Transverse colon (tissue), 4 donors: ENCODE results near the gene CRYBA4. TPM values are rescaled to one million over a fixed set of nuclear protein-coding genes. Genes with fewer than 3 reads are reported as not detected.
A peak's percentile ranks its signal among the peaks of the same experiment; 100 is the strongest.

Experiments
- DNase-seq: peaks from one replicate; pipeline ENCODE4 v3.0.0-alpha.2; 2019
- H3K27ac ChIP-seq, 4 donors: fragments of 200-600 bp; sonication (generic); 2 replicates each; pipeline ENCODE4 v1.5.1; 2016 to 2018; ENCODE audit warnings: inconsistent platforms in 4 of 4
- H3K27me3 ChIP-seq: fragments of 200-600 bp; sonication (generic); 2 replicates; pipeline ENCODE4 v1.5.1; 2017; ENCODE audit warnings: inconsistent platforms
- H3K36me3 ChIP-seq, 4 donors: fragments of 200-600 bp; sonication (generic); 2 replicates each; pipeline ENCODE4 v1.5.1; 2017 to 2019; ENCODE audit warnings: inconsistent platforms in 4 of 4
- H3K4me1 ChIP-seq, 4 donors: fragments of 200-600 bp; sonication (generic); 2 replicates each; pipeline ENCODE4 v1.5.1; 2017 to 2020; ENCODE audit warnings: inconsistent platforms in 4 of 4
- H3K4me3 ChIP-seq, 4 donors: fragments of 200-600 bp; sonication (generic); 1 replicate in 1 of 4; 2 replicates in 3 of 4; pipeline versions ENCODE4 v1.5.1 to v1.6.1; 2017 to 2019; ENCODE audit warnings: inconsistent platforms in 4 of 4
- H3K9me3 ChIP-seq, 2 donors: fragments of 200-600 bp; sonication (generic); 2 replicates each; pipeline ENCODE4 v1.5.1; 2017 to 2019; ENCODE audit warnings: inconsistent platforms in 2 of 2
- EP300 ChIP-seq: sonication (generic); formaldehyde crosslinking; IDR thresholded peaks from one replicate; pipeline ENCODE4 v1.6.1; 2017; ENCODE audit warnings: antibody characterized with exemption, low read depth
- POLR2A ChIP-seq: fragments of 450-650 bp; IDR thresholded peaks from one replicate; pipeline ENCODE4 v1.6.1; 2016; ENCODE audit warnings: antibody characterized with exemption, mild to moderate bottlenecking, moderate library complexity
- POLR2AphosphoS5 ChIP-seq, 3 donors: sonication (generic); formaldehyde crosslinking; IDR thresholded peaks; one replicate each; pipeline ENCODE4 v1.6.1; 2016; ENCODE audit warnings: antibody characterized with exemption in 3 of 3
- WGBS, 2 donors: methylation state at CpG; one replicate each; pipeline ENCODE4 v1.1.5; 2018; ENCODE audit warnings: low coverage in 1 of 2; 5-methylcytosine and 5-hydroxymethylcytosine counted together
- in situ Hi-C, 4 donors: fragments of 200-750 bp; cut with MboI; loops; one replicate each; pipeline versions ENCODE4 v1.15.0 to v1.15.1; 2017; ENCODE audit warnings: low sequenced_read_pairs in 3 of 4, low pct_ligation_motif_present in 1 of 4, low pct_unique_long_range_greater_than_20kb in 1 of 4
- intact Hi-C: fragments of 100-400 bp; cut with DNase I; formaldehyde crosslinking; loops from one replicate; pipeline ENCODE4 v1.15.1; 2023; ENCODE audit warnings: low total_unique reads
- total RNA-seq, 4 donors: library from RNA; depleted of rRNA; stranded (reverse); fragments of >200 nt; gene quantifications; one replicate each; pipeline ENCODE4 v1.1.0, GENCODE V29; 2016
- TF ChIP-seq, protein P1 (sequence below), 5 experiments: fragments of 200-600 bp in 3 of 5; fragments of 450-650 bp in 2 of 5; sonication (generic) in 3 of 5; IDR thresholded peaks; 1 replicate in 2 of 5; 2 replicates in 3 of 5; pipeline ENCODE4 v1.5.1; 2016 to 2017; ENCODE audit warnings: antibody characterized with exemption in 5 of 5, inconsistent platforms in 3 of 5, mild to moderate bottlenecking in 2 of 5, moderate library complexity in 1 of 5

CRYBA4 gene
- total RNA-seq, 4 donors from 2014 or later, result not detected

DNA sequence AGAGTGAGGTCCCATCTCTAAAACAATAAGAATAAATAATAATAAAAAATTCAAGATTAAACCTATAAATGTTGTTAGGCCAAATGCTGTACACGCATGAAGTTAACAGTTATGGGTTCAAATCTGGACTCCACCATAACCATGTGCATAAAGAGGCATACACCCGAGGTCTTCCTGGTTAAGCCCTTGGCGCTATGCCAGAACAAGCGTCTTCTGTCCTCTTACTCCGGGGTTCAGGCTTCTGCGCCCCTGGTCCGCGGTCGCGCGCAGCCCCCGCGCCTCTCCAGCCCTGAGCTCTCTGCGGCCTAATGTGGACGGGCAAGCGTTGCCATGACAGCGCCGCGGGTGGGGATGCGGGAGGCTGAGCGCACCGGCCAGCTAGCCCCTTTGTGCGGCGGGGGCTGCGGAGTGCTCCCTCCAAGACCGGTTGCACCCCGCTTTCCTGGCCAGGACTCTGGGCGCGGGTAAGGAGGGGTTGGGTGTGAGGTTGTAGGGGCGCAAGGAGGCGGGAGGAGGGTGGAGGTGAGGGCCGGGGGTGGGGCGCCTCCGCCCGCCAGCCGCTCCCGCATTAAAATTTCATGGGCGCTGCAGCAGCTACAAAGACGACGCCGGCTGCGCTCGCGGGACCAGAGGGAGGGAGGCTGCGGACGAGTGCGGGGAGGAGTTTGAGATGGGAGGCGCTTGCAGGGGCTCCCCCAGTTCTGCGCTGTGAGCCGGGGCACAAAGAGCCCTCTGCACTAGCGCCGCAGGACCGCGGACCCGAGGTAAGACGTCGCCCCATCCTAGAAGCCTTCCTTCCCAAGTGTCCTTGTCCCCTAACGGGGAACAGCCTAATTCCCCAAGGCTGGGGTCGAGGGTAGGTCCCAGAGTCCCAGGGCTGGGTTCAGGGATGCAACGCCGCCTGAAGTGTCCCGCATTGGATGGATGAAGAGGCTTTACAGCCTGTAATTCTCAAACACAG is 35.4 kb downstream of the CRYBA4 start, which contains the start of gene MIAT:
Gene MIAT, plus strand, starts transcription at position 698 of the 961 bp plus-strand sequence.
- peak; percentile 64 for DNase-seq
- in situ Hi-C loops (no loop called here), intact Hi-C loops (no loop called here)
- Histone ChIP-seq H3K27ac (peak within 1 kb of the TSS in 1 of 4 donors; percentile 18), H3K4me3 (peak within 1 kb of the TSS in 2 of 4 donors; percentile 29 to 42), H3K9me3 (no peaks in the 10 kb centered on the region), H3K4me1 (peaks cover 6 to 27% (median 23%) of the 10 kb centered on the region in 4 donors), H3K36me3 (no peaks in the 10 kb centered on the region), H3K27me3 (peaks cover 56% of the 10 kb centered on the region)
- WGBS, 2 donors, result 1% methylated on average over 60 of the region's 62 CpGs; no CpG with 5 or more reads in 1 of the 2 donors
- TF ChIP-seq, protein P1, sequence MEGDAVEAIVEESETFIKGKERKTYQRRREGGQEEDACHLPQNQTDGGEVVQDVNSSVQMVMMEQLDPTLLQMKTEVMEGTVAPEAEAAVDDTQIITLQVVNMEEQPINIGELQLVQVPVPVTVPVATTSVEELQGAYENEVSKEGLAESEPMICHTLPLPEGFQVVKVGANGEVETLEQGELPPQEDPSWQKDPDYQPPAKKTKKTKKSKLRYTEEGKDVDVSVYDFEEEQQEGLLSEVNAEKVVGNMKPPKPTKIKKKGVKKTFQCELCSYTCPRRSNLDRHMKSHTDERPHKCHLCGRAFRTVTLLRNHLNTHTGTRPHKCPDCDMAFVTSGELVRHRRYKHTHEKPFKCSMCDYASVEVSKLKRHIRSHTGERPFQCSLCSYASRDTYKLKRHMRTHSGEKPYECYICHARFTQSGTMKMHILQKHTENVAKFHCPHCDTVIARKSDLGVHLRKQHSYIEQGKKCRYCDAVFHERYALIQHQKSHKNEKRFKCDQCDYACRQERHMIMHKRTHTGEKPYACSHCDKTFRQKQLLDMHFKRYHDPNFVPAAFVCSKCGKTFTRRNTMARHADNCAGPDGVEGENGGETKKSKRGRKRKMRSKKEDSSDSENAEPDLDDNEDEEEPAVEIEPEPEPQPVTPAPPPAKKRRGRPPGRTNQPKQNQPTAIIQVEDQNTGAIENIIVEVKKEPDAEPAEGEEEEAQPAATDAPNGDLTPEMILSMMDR (IDR thresholded peaks at IDR 0.05), result no peak
- no peak for TF ChIP-seq EP300
- TF ChIP-seq POLR2AphosphoS5 (IDR thresholded peaks at IDR 0.05), result no peak
- peak; percentile 10 for TF ChIP-seq POLR2A

DNA sequence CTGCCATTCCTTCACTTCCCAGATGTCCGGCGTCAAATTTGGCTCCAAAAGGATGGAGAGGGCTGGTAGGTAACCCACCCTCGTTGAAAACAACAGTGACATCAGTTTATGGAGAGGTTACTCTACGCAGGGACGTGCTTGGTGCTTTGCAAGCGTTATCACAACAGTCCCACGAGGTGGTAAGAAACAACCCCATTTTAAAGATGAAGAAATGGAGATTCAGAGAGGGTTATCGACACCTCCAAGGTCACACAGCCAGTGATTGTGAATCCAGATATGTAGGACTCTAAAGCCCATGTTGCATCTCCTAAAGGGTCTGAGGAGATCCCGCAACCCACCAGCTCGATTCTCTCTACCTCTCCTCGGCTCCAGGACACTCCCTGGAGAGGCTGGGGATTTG is 36.4 kb downstream of the CRYBA4 start:
- no peak for DNase-seq
- Histone ChIP-seq H3K27me3 (peaks cover 54% of the 10 kb centered on the region), H3K4me1 (peaks cover 6 to 27% (median 23%) of the 10 kb centered on the region in 4 donors), H3K4me3 (peak overlapping the region in 2 of 4 donors; percentile 29 to 42), H3K36me3 (no peaks in the 10 kb centered on the region), H3K9me3 (no peaks in the 10 kb centered on the region), H3K27ac (peak overlapping the region in 1 of 4 donors; percentile 18)
- no peak for TF ChIP-seq POLR2AphosphoS5 (IDR thresholded peaks at IDR 0.05)
- no peak for TF ChIP-seq EP300
- in situ Hi-C loops (no loop called here), intact Hi-C loops (no loop called here)
- 7% methylated on average over 11 of the region's 11 CpGs; no CpG with 5 or more reads in 1 of the 2 donors for WGBS, 2 donors

DNA sequence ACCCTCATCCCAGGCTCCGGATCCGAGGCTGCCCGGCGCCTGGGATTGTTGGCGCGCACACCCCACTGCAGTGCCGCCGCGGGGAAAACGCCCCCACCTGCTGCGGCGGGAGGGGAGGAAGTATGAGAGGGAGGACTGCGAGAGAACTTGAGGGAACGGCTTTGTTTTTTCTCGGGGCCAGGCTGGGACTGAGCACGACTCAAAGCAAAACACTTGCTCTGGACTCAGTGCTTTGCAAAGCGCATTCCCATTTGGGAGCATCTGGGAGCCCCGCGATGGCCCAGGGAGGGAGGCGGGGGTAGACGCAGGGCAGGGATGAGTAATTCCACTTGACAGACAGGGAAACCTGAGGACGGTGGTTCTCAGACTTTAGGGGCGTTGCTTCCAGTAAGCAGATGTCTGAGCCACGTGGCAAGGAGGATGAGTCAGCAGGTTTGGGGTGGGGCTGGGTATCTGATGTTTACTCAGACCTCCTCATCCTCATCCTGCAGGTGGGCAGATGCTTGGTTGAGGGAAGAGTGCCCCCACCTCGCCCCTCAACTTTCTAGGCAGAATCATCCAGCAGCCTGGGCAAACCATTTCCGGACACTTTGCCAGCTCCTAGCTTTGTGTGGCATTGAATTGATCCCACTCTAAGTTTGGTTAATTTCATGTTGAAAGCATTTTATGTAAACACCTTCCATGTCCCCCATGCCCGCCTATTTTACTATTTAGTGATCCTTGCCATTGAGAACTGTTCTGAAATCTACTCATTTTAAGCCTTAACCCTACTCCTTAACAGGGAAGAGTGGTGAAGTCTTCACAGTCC is 37.1 kb downstream of the CRYBA4 start:
- in situ Hi-C loops (no loop called here), intact Hi-C loops (no loop called here)
- H3K36me3 ChIP-seq, result no peaks in the 10 kb centered on the region
- peak overlapping the region in 1 of 4 donors; percentile 18 for H3K27ac ChIP-seq
- H3K4me3 ChIP-seq, result peak overlapping the region in 3 of 4 donors; percentile 1 to 42 (median 18)
- H3K4me1 ChIP-seq, result peaks cover 6 to 27% (median 23%) of the 10 kb centered on the region in 4 donors
- TF ChIP-seq POLR2A, result no peak
- TF ChIP-seq POLR2AphosphoS5 (IDR thresholded peaks at IDR 0.05), result peak in 1 of 3 donors; percentile 17
- no peaks in the 10 kb centered on the region for H3K9me3 ChIP-seq
- DNase-seq, result peak; percentile 68
- 3 to 20% methylated on average over 1 to 24 of the region's 27 CpGs for WGBS, 2 donors
- peaks cover 54% of the 10 kb centered on the region for H3K27me3 ChIP-seq

DNA sequence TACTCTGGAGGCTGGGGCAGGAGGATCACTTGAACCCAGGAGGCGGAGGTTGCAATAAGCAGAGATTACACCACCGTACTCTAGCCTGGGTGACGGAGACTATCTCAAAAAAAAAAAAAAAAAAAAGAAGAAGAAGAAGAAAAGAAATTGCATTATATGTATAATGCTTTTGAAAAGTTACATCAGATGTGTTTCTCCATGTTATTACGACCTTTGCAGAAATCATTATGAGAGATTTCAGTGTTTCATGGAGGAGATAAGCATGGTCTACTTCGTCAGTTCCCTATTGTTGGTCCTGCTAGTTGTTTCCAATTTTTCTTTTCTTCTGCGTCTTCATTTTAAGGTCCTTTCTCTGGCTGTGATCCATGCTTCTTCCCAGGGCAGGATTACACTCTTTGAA is 38.6 kb downstream of the CRYBA4 start:
- H3K36me3 ChIP-seq, result no peaks in the 10 kb centered on the region
- 65 to 68% methylated on average over 4 to 6 of the region's 6 CpGs for WGBS, 2 donors
- no peaks in the 10 kb centered on the region for H3K9me3 ChIP-seq
- no peak for TF ChIP-seq POLR2A
- TF ChIP-seq POLR2AphosphoS5 (IDR thresholded peaks at IDR 0.05), result no peak
- TF ChIP-seq, protein P1 (IDR thresholded peaks at IDR 0.05), result no peak
- no peak for TF ChIP-seq EP300
- intact Hi-C loops, result no loop called here
- no peak overlapping the region for H3K4me3 ChIP-seq
- peaks cover 6 to 28% (median 24%) of the 10 kb centered on the region in 4 donors for H3K4me1 ChIP-seq
- no peak for DNase-seq
- in situ Hi-C loops, result no loop called here
- no peak overlapping the region for H3K27ac ChIP-seq
- H3K27me3 ChIP-seq, result peaks cover 58% of the 10 kb centered on the region
